GM12801 (cell line): Measurements from ENCODE around the gene ANKZF1.

Experiments
- CTCF ChIP-seq: IDR thresholded peaks from one replicate; pipeline ENCODE4 v1.5.1; 2011; ENCODE audit warnings: control low read depth; ENCODE audit not compliant: insufficient read length; ENCODE audit errors: extremely low read depth

The ANKZF1 gene

GRCh38 chr2:219266886-219267285, 37.3 kb downstream of the ANKZF1 start:
- no peak for TF ChIP-seq CTCF

- no peak for TF ChIP-seq CTCF
Measured at GRCh38 chr2:219268294-219268693, 38.7 kb downstream of the ANKZF1 start.

- no peak for TF ChIP-seq CTCF
Measured at GRCh38 chr2:219269362-219270054, 39.9 kb downstream of the ANKZF1 start.

- TF ChIP-seq CTCF = no peak
Measured at GRCh38 chr2:219270055-219270372, 40.4 kb downstream of the ANKZF1 start.

GRCh38 chr2:219271021-219271420, 41.4 kb downstream of the ANKZF1 start:
- no peak for TF ChIP-seq CTCF

- TF ChIP-seq CTCF = no peak
Measured at GRCh38 chr2:219272356-219272755, 42.8 kb downstream of the ANKZF1 start.

- TF ChIP-seq CTCF = no peak
Measured at GRCh38 chr2:219272995-219273394, 43.4 kb downstream of the ANKZF1 start.
